ELR (cell line): Measurements from ENCODE around the gene PSMB11.
A peak's percentile ranks its signal among the peaks of the same experiment; 100 is the strongest.

Experiments used
- DNase-seq: peaks from one replicate; pipeline ENCODE4 v3.0.0-alpha.2; 2015; ENCODE audit warnings: low read depth

Gene PSMB11

DNA sequence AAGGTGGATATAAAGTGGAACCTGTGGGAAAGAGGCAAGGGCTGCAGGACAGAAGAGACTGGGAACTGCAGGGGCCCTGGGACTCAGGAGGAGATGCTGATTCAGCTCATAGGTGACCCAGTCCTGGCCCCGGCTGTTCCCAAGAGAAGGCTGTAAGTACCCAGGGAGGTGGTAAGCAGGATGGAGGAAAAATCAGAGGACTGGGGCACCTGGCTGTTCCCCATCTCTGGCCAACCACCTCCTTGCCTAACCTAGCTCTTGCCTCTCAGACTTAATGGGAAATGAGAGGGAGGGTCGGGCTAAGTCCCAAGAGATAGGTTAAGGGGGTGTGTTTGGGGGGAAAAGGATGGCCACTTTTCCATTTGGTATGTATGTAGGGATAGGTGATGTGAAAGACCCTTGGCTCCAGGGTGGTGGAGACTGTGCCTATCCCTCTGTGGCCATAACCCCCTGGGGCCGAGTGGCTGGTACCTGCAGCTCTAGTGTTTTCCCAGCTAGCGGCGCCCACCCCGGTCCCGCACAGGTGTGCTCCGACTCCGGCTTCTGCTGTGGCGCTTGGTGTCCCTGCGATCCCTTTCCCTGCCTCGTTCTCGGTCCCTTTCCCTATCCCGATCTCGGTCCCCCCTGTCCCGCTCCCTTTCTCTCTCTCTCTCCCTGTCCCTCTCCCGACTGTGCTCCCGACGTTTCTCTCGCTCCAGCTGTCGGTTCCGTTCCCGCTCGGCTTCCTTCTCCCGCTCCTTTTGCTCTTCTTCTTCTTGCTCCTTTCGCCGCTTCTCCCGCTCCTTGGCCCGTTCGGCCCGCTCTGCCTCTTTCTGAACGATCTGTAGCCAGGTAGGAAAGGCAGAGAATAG, 16.9 kb downstream of the PSMB11 start:
- DNase-seq = no peak

DNA sequence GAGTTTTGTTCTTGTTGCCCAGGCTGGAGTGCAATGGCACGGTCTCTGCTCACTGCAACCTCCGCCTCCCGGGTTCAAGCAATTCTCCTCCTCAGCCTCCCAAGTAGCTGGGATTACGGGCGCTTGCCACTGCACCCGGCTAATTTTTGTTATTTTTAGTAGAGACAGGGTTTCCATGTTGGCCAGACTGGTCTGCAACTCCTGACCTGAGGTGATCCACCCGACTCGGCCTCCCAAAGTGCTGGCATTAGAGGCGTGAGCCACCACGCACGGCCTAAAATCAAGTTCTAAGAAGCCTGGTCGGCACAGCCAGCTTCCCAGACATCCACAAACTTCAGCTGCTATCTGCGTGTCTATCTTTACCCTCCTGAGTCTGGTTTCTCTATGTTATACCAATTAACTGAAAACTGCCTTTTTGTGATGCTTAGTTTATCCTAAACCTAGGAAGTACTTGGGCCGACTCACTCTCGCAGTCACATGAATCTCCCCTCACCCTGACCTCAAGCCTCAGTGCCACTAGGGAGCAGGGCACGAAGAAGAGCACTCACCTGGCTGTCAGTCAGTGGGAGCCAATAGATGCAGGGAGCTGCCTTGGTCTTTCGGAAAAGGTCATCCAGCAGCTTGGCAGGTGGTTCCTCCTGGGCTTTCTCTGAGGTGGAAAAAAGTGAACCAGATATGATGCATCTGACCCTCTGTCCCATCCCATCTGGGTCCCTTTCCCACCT, 18.7 kb downstream of the PSMB11 start:
- no peak for DNase-seq

- peak; percentile 96 for DNase-seq
Observed at GRCh38 chr14:23062002-23062401, 20.0 kb downstream of the PSMB11 start.

GRCh38 chr14:23063601-23064000, 21.6 kb downstream of the PSMB11 start:
- no peak for DNase-seq

GRCh38 chr14:23066368-23066767, 24.4 kb downstream of the PSMB11 start:
- no peak for DNase-seq

DNA sequence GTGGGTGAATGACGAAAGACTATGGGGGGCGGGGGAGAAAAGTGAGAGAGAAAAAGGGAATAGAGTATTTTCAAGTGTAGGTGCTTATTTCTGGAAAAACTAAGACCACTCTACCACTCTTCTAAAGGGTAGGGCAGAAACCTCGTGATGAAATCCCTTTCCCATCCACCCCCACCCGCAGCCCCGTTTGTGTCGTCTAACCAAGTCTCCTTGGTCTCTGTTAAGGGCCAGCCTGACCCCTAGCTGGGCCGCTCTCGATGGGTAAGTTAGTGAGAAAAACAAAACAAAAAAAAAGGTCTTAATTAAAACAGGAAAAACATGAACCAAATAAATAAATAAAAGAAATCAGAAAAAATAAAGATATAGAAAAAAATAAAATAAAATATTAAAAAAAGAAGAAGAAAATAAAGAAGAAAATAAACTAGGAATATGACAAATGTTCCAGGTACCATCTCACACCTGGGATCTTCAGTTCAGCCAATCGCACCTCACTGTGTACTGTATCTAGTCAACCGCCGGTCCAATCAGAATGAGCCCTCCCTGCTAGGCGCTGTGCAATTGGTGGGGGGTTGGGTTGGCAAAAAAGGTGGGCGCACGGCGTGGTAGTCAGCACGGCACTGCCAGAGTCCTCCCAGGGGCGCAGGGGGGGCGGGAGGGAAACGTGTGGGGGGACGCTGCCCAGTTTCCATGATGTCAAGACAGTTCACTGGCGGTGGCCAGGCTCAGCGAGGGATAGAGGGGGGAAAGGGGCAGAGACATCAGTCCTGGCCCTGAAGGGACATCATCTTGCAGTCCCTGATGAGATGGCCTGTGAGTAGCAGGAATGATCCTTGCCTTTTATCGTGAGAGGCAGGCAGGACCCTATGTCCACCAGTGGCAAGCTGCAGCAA, 25.1 kb downstream of the PSMB11 start:
- DNase-seq = no peak

DNA sequence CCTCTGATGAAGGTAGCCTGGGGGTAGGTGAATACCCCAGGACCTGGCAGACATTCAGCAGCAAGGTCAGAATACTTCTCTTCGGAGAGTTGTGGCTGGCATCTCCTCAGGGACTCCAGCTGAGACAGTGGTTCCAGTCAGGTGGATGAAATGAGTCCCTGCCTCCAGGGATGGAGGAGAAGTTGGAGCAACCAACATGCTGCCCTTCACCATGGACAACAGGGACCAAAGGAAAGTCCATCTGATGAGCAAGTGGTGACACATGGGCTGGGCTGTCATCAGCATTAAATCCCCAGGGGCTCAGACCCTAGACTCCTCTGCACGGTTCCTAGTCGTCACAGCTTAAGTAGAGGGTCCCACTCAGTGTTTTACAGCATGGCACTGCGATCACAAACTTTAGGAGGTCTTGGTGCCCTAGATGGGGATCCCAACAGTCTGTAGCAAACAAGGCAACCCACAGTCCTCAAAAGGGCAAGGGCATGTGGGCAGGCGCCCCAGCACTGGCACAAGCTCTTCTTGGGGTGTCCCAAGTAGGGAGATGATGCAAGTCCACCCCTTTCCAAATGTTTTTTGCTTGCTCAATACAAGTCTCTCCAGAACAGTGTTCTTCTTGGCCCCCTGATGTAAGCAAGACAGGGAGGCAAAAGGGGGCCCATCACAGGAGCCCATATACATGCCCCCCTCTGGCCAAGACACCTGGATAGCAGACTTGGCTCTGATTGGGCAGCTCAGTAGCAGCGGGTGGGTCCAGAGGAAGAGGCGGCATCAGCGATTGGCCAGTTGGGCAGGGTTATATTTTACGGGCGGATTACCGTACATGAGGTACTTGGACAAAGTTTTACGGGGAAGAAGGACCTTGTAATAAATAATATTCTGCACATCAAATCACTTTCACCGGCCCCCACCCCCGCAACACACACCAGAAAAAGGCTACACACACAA, 26.1 kb downstream of the PSMB11 start:
- no peak for DNase-seq

- peak; percentile 93 for DNase-seq
Observed at GRCh38 chr14:23068789-23069412, 26.9 kb downstream of the PSMB11 start.

- no peak for DNase-seq
Observed at GRCh38 chr14:23069413-23069806, 27.4 kb downstream of the PSMB11 start.

GRCh38 chr14:23070262-23071129, 28.5 kb downstream of the PSMB11 start:
- peak; percentile 35 for DNase-seq

DNA sequence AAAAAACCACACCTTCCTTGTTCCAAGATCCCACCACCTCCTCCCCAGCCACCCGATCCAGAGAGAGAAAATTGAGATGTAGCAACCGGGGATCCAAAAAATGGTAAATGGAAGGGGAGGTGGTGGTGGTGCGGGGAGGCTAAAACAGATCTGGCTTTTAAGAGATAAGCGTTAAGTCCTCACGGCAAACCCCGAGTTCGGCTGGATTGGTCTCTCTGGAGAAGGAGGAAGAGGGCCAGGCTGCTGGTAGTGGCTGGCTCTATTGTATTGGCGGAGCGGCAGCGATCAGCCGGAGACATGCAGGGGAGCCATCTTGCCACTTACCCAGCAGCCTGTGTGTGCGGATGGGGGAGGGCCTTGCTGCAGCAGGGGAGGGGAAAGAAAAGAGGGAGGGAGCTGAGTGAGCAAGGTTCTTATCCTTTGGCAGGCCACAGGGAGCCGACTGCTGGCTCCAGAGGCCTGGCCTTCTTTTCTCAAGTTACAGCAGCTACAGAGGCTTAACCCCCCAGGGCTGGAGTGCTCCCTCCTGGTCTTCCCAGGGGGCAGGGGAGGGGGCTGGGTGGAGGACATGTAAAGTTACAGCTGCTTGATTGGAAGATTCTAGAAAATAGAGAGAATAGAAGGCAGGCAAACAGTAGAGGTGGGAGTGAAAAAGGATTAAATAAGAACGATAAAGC, 29.4 kb downstream of the PSMB11 start:
- peak; percentile 91 for DNase-seq

GRCh38 chr14:23071921-23072539, 30.0 kb downstream of the PSMB11 start:
- DNase-seq = peak; percentile 47

DNA sequence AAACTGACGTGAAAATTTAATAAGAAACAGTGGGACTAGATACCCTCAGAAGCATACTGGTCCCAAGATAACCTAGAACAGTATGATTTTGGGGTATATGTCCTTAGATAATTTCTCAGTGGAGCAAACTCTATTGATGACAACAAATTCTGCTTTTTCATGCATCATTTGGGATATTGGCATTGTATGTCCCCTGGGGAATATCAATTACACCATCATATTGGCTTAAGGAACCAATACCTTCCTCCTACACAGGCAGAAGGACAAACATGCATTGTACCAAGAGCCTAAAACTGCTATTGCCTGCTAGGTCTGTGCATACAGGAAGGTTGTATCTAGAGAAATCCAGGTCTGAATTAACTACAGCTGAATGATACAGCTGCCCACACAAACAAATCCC, 32.9 kb downstream of the PSMB11 start:
- DNase-seq = no peak

GRCh38 chr14:23076785-23077408, 34.9 kb downstream of the PSMB11 start:
- peak; percentile 67 for DNase-seq

DNA sequence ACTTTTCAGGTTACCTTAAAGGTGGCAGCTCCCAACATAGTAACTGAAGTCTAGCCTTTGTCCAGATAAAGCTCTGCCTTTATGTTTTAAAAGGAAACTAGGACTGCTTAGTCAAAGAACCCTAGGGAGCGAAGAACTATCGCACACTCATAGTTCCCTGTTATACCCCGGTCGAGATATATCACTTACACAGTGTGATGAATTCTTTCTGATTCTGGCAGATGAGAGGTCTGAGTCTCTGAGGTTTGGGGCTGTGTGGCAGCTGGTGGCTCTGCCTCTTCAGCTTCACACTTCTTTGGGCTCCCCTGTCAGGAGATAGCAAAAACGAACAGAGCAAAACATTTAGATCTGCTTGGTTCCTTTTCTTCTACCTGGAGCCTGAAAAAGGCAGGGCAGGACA, 36.0 kb downstream of the PSMB11 start:
- no peak for DNase-seq

- peak; percentile 98 for DNase-seq
Observed at GRCh38 chr14:23078692-23079116, 36.7 kb downstream of the PSMB11 start.

GRCh38 chr14:23079716-23080115, 37.7 kb downstream of the PSMB11 start:
- DNase-seq = peak; percentile 55

- DNase-seq = no peak
Observed at GRCh38 chr14:23080474-23080873, 38.5 kb downstream of the PSMB11 start.
